LNCAP (cell line): ENCODE data around the gene LRG1.

ENCODE experiments used
- CTCF ChIP-seq: fragments of 450-650 bp; IDR thresholded peaks from 2 replicates; pipeline ENCODE4 v1.5.1; 2017; ENCODE audit warnings: mild to moderate bottlenecking

LRG1 gene

GRCh38 chr19:4522291-4523002 lies 17.4 kb downstream of the LRG1 start:
- no peak for TF ChIP-seq CTCF

GRCh38 chr19:4521888-4522242 lies 18.0 kb downstream of the LRG1 start:
- no peak for TF ChIP-seq CTCF

DNA sequence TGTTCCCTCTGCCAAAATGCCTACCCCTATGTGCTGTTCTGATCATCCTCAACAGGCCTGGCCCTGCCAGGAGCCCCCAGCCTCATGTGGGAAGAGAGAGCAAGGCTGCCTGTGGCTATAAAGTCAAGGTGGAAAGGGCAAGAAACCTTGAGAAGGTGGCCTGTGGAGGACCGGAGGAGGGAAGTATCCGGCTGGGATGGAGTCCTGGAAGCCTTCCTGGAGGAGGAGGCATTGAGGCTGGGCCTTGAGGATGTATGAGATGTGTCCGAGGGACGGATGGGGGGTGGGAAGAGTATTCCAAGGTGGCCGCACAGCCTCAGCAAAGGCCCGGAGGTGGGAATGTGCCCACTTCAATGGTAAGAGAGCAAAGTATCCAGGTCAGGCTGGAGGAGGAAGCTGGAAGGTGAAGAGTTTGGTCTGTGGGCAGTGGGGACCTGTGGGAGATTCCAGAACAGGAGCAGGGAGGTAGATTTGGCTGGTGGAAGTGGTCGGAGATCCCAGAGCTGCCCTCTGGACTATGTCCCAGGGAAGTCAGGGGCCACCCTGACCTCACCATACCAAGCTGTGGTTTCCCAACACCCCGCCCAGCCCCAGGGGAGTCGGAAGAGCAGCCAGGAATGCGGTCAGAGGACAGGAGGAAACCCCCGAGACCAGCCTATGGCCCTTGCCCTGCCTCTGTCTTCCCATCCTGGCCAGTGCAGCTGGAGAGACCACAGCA lies 18.5 kb downstream of the LRG1 start:
- no peak for TF ChIP-seq CTCF

GRCh38 chr19:4519521-4520277 lies 20.1 kb downstream of the LRG1 start:
- TF ChIP-seq CTCF = no peak

DNA sequence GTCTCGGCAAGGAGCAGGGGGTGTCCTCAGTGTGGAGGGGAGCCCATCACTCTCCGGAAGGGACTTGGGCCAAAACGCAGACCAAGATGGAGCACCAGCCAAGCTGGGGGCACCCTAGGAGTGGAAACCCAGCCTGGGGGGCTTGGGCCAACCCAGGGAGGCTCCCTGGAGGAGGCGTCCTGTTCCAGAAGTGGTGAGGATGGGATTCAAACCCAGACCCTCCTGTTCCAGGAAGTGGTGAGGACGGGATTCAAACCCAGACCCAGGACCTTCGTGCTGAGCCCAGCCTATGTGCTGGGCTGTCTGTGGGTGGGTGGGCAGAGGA lies 20.7 kb downstream of the LRG1 start:
- TF ChIP-seq CTCF = no peak

DNA sequence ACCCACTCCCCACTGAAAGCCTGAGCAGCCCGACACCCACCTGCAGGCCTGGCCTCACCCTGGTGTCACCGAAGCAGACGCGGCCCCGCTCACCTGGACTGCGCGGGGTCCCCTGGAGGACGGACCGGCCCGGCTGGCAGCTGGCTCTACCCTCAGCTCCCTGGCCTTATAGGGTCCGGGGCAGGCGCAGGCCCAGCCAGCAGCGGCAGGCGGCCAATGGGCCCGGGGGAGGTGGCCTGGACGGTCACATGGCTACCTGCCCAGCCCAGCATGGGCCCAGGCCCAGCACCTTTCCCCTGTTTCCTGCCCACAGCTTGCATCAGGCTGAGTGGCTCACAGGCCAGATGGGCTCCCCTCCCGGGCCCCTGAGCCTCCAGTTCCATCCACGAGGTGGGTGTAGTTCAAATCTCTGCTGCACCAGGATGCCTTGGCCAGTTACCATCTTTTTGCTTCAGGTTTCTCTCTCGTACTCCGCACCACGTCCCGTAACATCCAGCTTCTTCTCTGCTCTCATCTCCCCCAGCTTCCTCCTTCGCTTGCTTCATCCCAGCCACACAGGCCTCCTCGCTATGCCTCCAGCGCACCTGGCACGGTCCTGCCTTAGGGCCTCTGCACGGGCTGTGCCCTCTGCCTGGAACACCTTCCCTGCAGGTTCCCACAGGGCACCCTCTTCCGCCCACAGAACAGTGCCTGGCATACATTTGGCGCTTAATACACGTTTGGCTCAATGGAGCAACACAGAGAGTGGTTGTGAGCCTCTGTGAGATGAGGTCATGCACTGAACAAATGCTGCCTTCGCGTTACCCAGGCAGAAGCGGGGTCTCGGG lies 21.3 kb downstream of the LRG1 start, which contains the start of gene PLIN4:
Gene PLIN4, minus strand, starts transcription at position 142 of the 827 bp plus-strand sequence. CDS start 214 bp downstream, outside the sequence.
- no peak for TF ChIP-seq CTCF

GRCh38 chr19:4517451-4518057 lies 22.3 kb downstream of the LRG1 start:
- no peak for TF ChIP-seq CTCF
